HPDE6-E6E7 (cell line): ENCODE measurements around the gene FBXO28.

Experiments
- DNase-seq: peaks from one replicate; pipeline ENCODE4 v3.0.0; 2011; ENCODE audit warnings: missing footprints; ENCODE audit errors: extremely low spot score

FBXO28 gene, protein sequence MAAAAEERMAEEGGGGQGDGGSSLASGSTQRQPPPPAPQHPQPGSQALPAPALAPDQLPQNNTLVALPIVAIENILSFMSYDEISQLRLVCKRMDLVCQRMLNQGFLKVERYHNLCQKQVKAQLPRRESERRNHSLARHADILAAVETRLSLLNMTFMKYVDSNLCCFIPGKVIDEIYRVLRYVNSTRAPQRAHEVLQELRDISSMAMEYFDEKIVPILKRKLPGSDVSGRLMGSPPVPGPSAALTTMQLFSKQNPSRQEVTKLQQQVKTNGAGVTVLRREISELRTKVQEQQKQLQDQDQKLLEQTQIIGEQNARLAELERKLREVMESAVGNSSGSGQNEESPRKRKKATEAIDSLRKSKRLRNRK

DNA sequence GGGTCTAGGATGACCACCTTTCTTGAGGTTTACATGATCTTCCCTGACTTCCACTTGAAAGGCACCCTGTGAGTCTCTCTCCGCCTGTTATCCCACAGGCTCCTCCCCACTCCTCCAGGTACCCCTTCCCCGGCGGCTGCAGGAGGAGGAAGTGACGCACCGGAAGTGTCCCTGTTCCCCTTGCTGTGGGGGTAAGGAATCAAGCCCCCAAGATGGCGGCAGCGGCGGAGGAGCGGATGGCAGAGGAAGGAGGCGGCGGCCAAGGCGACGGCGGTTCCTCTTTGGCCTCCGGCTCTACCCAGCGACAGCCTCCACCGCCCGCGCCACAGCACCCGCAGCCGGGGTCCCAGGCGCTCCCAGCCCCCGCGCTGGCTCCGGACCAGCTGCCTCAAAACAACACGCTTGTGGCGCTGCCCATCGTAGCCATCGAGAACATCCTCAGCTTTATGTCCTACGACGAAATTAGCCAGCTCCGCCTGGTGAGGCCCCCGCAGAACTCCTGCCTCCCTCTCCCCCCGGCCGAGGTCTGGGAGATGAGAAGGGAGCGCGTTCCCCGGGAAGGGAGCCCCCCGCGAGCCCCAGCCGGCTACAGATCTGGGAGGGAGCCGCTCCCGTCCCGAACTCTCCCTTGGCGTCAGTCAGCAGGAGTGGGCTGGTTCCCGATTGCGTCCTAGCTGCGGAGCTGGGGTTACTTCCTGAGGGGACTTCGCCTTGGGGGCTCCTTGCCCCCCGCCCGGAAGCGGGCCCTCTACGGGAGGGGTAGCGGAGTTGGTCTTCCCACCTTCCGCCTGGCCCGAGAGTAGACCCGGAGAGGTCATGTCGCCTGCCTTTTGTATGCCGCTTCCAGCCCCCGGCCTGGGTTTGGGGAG, at the start of gene FBXO28:
TSS of gene FBXO28 (plus strand) at position 194 of the 869 bp plus-strand sequence. CDS start at position 213, 19 bp downstream.
- peak; percentile 98 for DNase-seq

DNA sequence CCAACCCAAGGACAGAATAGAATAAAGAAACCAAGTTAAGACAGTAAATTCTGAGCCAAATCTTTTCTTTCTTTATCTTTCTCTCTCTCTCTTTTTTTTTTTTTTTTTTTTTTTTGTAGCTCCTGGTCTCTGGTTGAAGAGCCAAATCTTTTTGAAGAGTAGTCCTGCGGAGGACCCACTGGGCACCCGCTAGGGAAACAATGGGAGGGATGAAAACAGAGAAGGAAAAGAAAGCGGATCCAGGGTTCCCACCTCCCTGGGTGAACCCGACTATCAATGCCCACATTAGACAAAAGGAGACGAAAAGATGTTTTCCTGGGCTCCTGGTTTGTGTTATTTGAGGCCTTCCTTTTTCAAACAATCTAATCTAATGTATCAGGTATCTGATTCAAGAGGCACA, 49.8 kb upstream of the FBXO28 start:
- no peak for DNase-seq

DNA sequence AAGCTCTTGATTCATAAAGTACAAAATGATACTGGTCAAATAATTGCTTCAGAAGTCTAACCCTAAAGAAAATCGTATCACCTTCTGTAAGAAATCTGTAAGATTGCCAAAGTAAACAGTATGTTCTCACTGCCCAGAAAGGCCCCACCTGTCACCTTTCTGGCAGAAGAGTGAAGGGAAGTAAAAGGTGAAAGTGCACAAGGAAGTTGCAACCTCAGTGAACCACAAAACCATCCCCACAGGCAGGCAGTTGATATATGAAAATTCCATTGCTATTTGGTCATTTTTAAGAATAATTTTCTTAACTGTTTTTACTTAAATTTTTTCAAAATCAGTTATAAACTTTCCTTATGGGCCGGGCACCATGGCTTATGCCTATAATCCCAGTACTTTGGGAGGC, 48.5 kb upstream of the FBXO28 start:
- DNase-seq: peak; percentile 53

DNA sequence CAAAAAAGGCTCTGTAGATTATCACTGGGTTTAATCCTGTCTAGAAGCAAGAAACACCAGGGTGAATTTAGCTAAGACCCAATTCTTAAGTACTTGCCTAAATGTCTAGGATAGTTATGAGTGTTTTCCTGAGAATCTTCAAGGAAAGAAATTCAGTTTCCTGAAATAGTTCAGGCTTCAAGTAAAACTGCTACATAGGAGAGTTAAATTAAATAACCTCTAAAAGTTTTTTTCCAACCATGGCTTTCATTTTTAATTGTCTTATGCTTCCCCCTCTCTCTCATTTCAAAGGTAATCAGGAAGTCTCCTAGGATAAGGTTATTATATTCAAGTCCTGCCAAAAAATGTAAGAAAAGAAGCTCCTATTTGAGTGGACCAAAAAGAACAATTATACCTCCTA, 46.7 kb upstream of the FBXO28 start:
- DNase-seq: no peak

DNA sequence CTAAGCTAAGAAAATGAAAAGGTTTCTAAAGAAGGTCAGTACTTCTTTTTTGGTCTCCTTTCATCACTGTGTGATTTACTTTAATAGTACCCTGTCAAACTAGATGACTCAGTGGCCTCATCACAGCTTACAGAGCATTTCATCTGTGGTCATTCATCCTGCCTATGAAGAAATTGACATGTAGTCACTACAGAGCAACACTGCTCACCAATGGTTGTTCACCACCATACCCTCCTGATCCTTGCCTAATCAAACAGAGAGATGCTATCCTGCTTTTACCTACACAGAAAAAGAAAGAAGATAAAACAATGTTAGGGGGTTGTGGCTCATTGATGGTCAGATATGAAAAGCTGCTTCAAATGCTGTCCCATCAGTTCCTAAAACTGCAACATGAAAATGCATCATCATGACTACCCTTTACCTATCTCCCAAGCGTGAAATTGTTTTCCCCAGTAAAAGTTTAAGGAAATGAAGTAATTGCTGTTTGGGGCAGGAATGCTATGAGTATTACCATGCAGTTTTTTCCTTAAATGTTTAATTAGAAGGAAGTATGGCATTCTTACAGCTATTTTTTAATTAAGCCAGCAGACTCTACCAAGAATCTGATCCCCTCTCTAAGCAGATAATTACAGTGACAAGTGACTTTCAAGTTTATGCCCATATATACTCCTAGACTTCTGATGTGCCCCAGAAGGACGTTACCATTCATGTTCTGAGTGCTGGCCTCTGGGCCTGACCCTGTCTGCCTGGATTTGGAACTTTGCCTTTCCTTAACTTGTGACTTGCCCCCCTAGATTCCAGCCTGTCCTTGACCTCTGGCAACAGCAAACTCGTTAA, 46.1 kb upstream of the FBXO28 start:
- peak; percentile 72 for DNase-seq

DNA sequence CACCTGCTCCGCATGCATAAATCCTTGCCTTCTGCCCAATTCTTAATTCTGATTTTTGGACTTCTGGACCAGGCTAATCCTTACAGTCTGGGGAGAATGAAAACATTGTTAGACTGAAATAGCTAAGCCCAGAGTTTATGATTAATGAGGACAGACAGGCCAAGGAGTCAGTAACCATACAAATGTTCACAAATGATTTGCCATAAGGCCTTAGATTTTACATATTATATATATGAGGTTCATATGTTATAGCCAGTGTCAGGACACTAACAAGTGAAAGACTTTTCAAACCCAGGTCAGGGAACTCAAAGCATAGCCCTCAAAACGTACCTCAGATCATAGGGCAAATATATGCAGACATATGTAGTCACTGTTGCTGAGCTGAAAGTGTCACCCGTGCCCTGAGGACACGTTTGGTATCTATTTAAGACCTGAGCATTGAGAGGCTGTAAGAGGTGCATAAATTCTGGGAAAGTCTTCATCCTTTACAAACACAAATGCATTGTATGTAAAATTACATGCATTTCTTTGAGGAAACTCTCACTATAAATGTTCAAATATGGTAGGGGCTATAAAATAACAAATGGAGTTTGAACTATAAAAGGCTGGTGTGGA, 45.3 kb upstream of the FBXO28 start:
- no peak for DNase-seq

DNA sequence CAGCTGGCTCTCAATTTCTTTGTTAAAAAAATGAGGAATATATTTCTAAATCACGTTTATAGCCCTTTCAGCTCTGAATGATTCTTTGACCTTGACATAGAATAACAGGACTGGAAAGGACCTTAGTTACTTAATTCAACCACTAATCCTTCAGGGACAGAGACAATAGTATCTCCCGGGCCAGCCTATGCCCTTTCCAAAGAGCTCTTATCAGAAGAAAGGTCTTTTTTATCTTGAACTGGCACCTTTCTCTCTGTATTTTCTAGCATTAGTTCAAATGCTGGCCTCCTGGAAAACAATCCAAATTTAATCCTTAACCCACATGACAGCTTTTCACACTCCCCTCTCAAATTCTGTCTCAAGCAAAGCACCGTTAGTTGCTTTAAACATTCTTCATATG, 44.8 kb upstream of the FBXO28 start:
- DNase-seq: no peak

DNA sequence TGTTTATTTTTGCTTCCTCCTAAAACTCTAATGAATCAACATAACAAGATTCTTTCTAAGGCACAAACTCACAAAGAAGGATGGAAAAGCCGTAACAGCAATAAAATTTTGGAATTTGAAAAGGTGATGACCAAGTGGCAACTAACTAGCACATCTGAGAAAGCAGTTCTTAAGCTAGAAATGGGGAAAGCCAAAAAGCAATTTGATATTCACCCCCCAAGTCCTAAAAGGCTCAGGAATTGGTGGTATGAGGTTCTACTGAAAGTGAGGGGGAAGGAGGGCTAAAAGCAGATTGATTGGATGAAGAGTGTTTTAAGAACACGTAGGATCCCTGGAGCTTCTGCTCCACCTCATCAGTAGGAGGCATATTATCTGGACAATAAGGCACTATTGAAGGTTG, 43.4 kb upstream of the FBXO28 start:
- DNase-seq: no peak

DNA sequence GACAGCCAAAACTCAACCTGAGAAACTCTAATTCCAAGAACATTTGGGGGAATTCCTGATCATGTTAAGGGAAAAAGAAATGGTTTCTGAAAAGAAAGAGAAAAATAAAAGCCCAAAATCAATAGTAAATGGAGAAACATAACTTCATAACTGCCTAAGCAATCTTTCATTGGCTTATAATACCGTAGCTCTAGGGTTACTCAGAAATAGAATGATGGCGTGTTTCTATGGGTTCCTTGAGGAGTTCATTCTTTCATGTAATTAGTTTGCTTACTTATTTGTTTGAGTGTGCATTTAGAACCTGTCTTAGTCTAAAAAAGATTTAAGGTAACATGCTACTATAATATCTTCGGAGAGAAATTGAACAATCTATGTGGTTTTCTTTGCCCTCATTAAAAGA, 37.5 kb upstream of the FBXO28 start:
- no peak for DNase-seq

DNA sequence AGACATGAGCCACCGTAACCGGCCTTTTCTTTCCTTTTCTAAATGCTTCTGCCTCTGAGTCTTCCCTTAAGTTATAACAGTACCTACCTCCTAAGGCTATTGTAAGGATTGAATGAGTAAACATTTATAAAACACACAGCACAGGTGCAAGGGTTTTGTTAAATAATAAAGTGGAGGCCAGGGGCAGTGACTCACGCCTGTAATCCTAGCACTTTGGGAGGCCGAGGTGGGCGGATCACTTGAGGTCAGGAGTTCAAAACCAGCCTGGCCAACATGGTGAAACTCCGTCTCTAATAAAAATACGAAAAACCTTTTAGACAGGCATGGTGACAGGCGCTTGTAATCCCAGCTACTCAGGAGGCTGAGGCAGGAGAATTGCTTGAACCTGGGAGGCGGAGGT, 34.3 kb upstream of the FBXO28 start:
- DNase-seq: peak; percentile 40

DNA sequence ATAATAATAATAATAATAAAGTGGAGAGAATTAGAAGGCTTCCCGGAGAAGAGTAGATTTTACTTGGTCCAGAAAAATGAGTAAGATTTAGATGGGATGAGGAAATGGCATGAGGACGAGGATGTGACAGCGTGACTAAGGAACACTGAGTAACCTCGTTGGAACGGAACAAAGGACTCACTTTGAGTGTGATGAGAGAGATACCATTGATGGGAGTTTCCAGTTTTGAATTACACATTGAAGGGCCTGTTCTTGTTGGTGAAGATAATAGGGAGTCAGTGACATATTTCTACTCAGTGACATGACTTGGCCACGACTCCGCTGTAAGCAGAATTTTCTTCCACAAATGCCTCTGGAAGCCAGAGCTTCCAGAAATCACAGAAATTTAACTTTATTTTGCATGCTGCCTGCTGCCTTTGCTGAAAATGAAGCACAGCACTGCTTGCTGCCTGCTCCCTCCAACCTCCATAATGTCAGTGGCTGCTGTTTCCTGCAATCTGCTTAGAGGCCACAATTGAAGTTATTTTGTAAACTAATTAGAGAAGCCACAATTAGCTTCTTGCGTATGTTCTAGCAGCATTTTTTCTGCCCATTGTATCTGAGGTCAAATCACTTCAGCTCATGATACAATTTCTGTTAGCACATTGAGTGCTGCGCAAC, 33.7 kb upstream of the FBXO28 start:
- DNase-seq: peak; percentile 46

DNA sequence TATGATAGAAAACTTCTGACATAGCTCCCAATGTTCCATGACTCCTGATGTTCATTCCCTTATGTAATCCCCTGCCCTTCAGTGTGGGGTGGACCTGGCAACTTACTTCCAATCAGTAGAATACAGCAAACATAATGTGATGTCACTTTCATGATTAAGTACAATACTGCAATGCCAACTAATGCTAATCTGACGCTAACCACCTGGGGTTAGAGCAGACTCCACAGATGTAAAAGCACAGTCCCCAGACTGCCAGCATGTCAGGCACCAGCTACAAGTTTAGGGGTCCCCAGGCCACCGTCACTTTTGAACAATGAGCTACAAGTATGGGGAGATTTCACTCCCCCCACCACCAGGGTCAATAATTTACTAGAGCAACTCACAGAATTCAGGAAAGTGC, 32.3 kb upstream of the FBXO28 start:
- no peak for DNase-seq

DNA sequence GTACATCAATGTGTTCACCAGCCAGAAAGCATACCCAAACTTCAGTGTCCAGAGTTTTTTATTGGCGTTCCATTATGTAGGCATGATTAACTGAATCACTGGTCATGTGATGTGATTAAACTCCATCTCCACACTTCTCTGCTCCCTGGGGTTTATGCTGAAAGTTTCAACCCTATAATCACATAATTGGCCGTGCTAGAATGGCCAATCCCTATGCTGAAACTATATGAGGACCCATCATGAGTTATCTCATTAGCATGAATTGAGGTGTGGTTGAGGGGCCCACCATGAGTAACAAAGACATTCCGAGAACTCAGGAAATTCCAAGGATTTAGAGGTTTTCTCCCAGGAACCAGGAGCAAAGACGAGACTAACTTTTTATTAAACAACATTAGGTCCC, 31.8 kb upstream of the FBXO28 start:
- no peak for DNase-seq

DNA sequence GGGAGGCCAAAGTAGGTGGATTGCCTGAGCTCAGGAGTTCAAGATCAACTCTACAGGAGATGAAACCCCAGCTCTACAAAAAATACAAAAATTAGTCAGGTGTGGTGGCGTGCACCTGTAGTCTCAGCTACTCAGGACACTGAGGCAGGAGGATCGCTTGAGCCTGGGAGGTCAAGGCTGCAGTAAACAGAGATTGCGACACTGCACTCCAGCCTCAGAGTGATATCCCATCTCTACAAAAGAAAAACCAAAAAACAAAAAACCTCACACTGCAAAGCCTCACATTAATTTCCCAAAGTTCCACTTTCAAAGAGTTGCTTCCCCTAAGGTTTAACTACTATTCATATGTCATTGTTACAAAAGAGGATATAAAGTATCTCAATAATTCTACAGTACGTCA, 29.0 kb upstream of the FBXO28 start:
- DNase-seq: no peak

DNA sequence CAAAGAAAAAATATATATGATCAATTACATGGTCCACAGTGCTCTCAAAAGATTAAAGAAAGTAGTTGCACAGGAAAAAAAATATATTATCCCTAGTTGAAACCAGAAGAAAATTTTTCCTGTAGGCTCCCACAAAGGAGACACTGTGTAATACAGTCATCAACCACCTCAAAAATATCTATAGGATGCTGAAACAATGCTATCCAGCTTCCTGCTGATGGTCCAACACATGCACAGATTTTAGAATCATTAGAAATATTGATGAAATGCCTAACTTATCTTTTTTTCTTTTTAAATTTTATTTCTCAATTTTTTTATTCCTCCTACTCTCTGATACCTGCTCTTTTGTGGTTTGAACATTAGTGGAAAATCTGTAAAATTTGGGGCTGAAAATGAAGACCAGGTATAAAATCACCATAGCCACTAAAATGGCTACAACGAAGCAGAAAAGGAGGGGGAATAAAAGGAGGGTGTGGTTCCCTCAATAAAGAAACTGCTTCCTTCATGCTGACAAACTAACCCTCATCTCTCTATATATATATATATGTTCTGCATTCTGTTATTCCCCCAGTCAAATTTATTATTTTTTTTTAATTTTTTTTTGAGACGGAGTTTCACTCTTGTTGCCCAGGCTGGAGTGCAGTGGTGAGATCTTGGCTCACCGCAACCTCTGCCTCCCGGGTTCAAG, 28.3 kb upstream of the FBXO28 start:
- DNase-seq: no peak

DNA sequence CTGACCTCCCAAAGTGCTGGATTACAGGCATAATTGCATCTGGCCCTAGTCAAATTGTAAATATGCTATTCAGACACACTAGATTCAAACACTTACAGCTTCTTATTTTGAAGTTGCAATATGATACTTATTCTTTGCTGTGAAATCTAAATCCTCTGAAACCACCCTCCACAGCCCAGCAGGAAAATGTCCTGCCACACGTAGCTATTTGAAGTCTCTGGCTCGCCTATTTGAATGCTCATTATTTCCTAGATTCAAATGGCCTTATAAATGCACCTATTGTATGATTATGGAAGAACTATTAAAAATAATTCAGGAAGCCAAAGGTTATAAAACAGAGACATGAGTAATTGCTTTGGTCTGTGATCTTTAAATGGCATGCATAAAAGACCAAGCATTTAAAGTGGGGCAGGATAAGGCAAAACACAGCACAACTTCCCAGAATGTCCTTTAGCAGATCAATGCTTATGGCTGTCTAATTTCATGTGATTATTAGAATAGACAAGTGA, 26.6 kb upstream of the FBXO28 start:
- no peak for DNase-seq

DNA sequence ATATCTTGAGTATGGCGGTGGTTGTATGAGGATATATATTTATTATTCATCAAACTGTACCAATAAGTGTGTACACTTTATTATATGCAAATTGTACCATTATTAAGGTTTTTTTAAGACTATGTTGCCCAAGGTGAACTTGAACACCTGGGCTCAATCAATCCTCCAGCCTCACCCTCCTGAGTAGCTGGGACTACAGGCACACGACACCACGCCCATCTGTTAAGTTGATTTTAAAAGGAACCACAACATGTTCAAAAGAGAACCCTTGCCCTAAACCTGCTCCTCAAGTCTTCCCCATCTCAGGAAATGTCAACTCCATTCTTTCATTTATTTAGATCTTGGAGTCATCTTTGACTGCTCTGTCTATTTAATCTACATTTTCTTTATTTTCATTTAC, 24.3 kb upstream of the FBXO28 start:
- DNase-seq: no peak

DNA sequence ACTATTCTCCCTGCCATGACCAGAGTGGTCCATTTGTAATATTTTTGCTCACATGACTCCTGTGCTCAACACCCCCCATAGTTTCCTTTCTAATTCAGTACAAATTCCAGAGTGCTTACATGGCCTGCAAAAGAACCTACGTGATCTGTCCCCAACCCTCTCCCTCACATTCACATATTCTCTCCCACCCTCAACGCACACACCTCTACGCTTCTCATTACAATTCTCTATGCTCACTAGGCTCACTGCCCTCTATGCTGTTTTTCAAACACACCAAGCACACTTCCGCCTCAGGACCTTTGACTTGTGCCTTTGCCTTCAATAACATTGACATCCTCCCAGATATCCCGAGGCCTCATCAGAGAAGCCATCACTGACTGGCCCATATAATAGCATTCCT, 23.8 kb upstream of the FBXO28 start:
- no peak for DNase-seq

DNA sequence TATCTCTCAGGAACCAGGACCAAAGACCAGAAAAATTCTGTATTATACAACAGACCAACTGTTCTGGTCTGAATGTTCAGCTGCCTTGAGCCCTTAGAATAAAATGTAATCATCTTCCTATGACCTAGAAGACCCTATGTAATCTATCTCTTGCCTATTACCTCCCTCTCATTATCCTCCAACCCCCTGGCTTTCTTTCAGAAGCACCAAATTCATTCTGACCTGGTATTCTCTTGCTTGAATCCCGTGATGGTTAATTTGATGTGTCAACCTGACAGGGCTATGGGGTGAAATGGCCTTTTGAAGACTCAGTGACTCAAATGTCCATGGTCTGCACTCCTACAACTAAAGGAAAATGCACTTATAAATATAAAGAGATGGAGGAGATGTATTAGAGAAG, 21.8 kb upstream of the FBXO28 start:
- DNase-seq: no peak

DNA sequence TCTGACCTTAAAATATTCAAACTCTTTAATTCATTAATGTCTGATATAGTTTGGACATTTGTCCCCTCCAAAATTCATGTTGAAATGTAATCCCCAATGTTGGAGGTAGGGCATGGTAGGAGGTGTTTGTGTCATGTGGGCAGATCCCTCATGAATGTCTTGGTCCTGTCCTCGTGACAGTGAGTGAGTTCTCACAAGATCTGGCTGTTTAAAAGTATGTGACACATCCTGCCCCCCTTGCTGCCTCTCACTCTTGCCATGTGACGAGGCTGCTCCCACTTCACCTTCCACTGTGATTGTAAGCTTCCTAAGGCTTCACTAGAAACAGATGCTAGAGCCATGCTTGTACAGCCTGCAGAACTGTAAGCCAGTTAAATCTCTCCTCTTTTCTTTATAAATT, 21.3 kb upstream of the FBXO28 start:
- no peak for DNase-seq
